Endodermal cell (in vitro differentiated cells): ENCODE measurements around the gene TEP1. TPM values are rescaled to one million over a fixed set of nuclear protein-coding genes. Genes with fewer than 3 reads are reported as not detected.
"Not testable (repeated sequence)": the region's sequence is repeated elsewhere in the genome, so short reads cannot be mapped to it uniquely, and the experiment has no call there.

Source experiments
- DNase-seq: peaks from one replicate; pipeline ENCODE4 v3.0.0-alpha.2; 2017
- H3K27ac ChIP-seq: 2 replicates; pipeline ENCODE4 v1.5.1; 2013; ENCODE audit warnings: mild to moderate bottlenecking, low read depth, low read length, moderate library complexity
- H3K27me3 ChIP-seq: 2 replicates; pipeline ENCODE4 v1.6.1; 2013; ENCODE audit warnings: mild to moderate bottlenecking, low read length, moderate library complexity; ENCODE audit not compliant: insufficient read depth, control insufficient read depth, poor library complexity, severe bottlenecking
- H3K36me3 ChIP-seq: 2 replicates; pipeline ENCODE4 v1.7.0; 2013; ENCODE audit warnings: mild to moderate bottlenecking, low read length, moderate library complexity; ENCODE audit not compliant: control insufficient read depth, insufficient read depth
- H3K4me1 ChIP-seq: one replicate; pipeline ENCODE4 v1.7.0; 2013; ENCODE audit warnings: low read length; ENCODE audit not compliant: control insufficient read depth, insufficient read depth
- H3K4me3 ChIP-seq: 2 replicates; pipeline ENCODE4 v1.5.1; 2013; ENCODE audit warnings: mild to moderate bottlenecking, low read length, moderate library complexity
- H3K9ac ChIP-seq: 2 replicates; pipeline ENCODE4 v1.6.1; 2013; ENCODE audit warnings: mild to moderate bottlenecking, low read length, moderate library complexity; ENCODE audit not compliant: poor library complexity, severe bottlenecking; ENCODE audit errors: extremely low read depth
- H3K9me3 ChIP-seq: 2 replicates; pipeline ENCODE4 v1.6.1; 2013; ENCODE audit warnings: mild to moderate bottlenecking, low read length, moderate library complexity; ENCODE audit not compliant: control insufficient read depth
- H3K27ac Mint-ChIP-seq: 2 replicates; pipeline ENCODE4 v1.8.0; 2020; ENCODE audit warnings: mixed read lengths
- H3K27me3 Mint-ChIP-seq: 2 replicates; pipeline ENCODE4 v1.8.0; 2021; ENCODE audit warnings: mild to moderate bottlenecking, mixed read lengths; ENCODE audit not compliant: insufficient read depth
- H3K36me3 Mint-ChIP-seq: 2 replicates; pipeline ENCODE4 v1.8.0; 2020; ENCODE audit warnings: low read depth, mixed read lengths
- H3K4me1 Mint-ChIP-seq: 2 replicates; pipeline ENCODE4 v1.8.0; 2020; ENCODE audit warnings: mixed read lengths
- H3K4me3 Mint-ChIP-seq: 2 replicates; pipeline ENCODE4 v1.8.0; 2020; ENCODE audit warnings: mild to moderate bottlenecking, moderate library complexity, mixed read lengths
- H3K9me3 Mint-ChIP-seq: 2 replicates; pipeline ENCODE4 v1.8.0; 2020; ENCODE audit warnings: mild to moderate bottlenecking, mixed read lengths
- CTCF ChIP-seq: fragments of 200-600 bp; sonication (generic); conservative IDR thresholded peaks from 2 replicates; pipeline ENCODE4 v1.5.0; 2021; ENCODE audit warnings: antibody characterized with exemption, mild to moderate bottlenecking
- WGBS, 2 experiments: methylation state at CpG; one replicate each; pipeline versions ENCODE4 v1.1.5 to v1.1.7; 2013; ENCODE audit warnings: missing lambda C conversion rate in 2 of 2, mixed read lengths in 1 of 2; ENCODE audit not compliant: insufficient coverage in 1 of 2, insufficient read length in 1 of 2; 5-methylcytosine and 5-hydroxymethylcytosine counted together
- total RNA-seq, 2 donors: library from RNA; stranded (reverse); fragmentation: NEBNext Ultra II Directional in 1 of 2; extraction: Animal tissue kit (Norgen Biotek cat#: 25700) in 1 of 2; gene quantifications; 2 replicates in 1 of 2; 3 replicates in 1 of 2; pipeline ENCODE4 v1.2.1, GENCODE V29; 2021

Gene TEP1
- total RNA-seq, 2 donors from 2014 or later: 33.8 to 34.0 TPM

GRCh38 chr14:20446889-20447288 lies 33.6 kb upstream of the TEP1 start:
- no peaks in the 10 kb centered on the region for H3K4me1 ChIP-seq
- Mint-ChIP-seq H3K9me3 (peaks cover 6% of the 10 kb centered on the region), H3K27ac (peak overlapping the region; percentile 14), H3K4me3 (no peak overlapping the region), H3K27me3 (no peaks in the 10 kb centered on the region), H3K36me3 (peaks cover 23% of the 10 kb centered on the region), H3K4me1 (no peaks in the 10 kb centered on the region)
- DNase-seq: no peak
- no peak for TF ChIP-seq CTCF
- H3K27ac ChIP-seq: no peak overlapping the region
- no peaks in the 10 kb centered on the region for H3K9me3 ChIP-seq
- H3K4me3 ChIP-seq: no peak overlapping the region
- WGBS, 2 experiments: 93 to 94% methylated on average over 4 to 5 of the region's 5 CpGs
- H3K9ac ChIP-seq: no peak overlapping the region
- peaks cover 75% of the 10 kb centered on the region for H3K36me3 ChIP-seq
- H3K27me3 ChIP-seq: no peaks in the 10 kb centered on the region

GRCh38 chr14:20443650-20444049 lies 30.3 kb upstream of the TEP1 start:
- not testable (repeated sequence) for H3K36me3 Mint-ChIP-seq, H3K4me3 Mint-ChIP-seq, H3K4me3 ChIP-seq, H3K4me1 ChIP-seq, H3K9ac ChIP-seq, H3K9me3 Mint-ChIP-seq, H3K27ac Mint-ChIP-seq, H3K27me3 Mint-ChIP-seq, H3K4me1 Mint-ChIP-seq, DNase-seq, H3K27me3 ChIP-seq, H3K27ac ChIP-seq, H3K9me3 ChIP-seq
- WGBS, 2 experiments: 95 to 100% methylated on average over 1 of the region's 4 CpGs
- peaks cover 44% of the 10 kb centered on the region for H3K36me3 ChIP-seq

- Mint-ChIP-seq H3K4me1 (no peaks in the 10 kb centered on the region), H3K27ac (no peak overlapping the region)
Measured at GRCh38 chr14:20441461-20441860, 28.2 kb upstream of the TEP1 start.

More at GRCh38 chr14:20441461-20441860, 28.2 kb upstream of the TEP1 start:
- no peak overlapping the region for H3K4me3 ChIP-seq
- no peaks in the 10 kb centered on the region for H3K9me3 ChIP-seq
- Mint-ChIP-seq H3K9me3 (peaks cover 6% of the 10 kb centered on the region), H3K4me3 (no peak overlapping the region), H3K36me3 (peaks cover 6% of the 10 kb centered on the region), H3K27me3 (peaks cover 2% of the 10 kb centered on the region)
- no peak for DNase-seq
- 85 to 100% methylated on average over 1 to 2 of the region's 2 CpGs for WGBS, 2 experiments
- peaks cover 22% of the 10 kb centered on the region for H3K36me3 ChIP-seq
- no peaks in the 10 kb centered on the region for H3K4me1 ChIP-seq
- H3K27ac ChIP-seq: no peak overlapping the region
- H3K27me3 ChIP-seq: no peaks in the 10 kb centered on the region
- H3K9ac ChIP-seq: no peak overlapping the region
- TF ChIP-seq CTCF: no peak
